Endodermal cell (in vitro differentiated cells): ENCODE measurements around the gene DNAJC1. TPM values are rescaled to one million over a fixed set of nuclear protein-coding genes. Genes with fewer than 3 reads are reported as not detected.

ENCODE experiments used
- DNase-seq: peaks from one replicate; pipeline ENCODE4 v3.0.0-alpha.2; 2017
- H3K27ac ChIP-seq: 2 replicates; pipeline ENCODE4 v1.5.1; 2013; ENCODE audit warnings: mild to moderate bottlenecking, low read depth, low read length, moderate library complexity
- H3K27me3 ChIP-seq: 2 replicates; pipeline ENCODE4 v1.6.1; 2013; ENCODE audit warnings: mild to moderate bottlenecking, low read length, moderate library complexity; ENCODE audit not compliant: insufficient read depth, control insufficient read depth, poor library complexity, severe bottlenecking
- H3K36me3 ChIP-seq: 2 replicates; pipeline ENCODE4 v1.7.0; 2013; ENCODE audit warnings: mild to moderate bottlenecking, low read length, moderate library complexity; ENCODE audit not compliant: control insufficient read depth, insufficient read depth
- H3K4me1 ChIP-seq: one replicate; pipeline ENCODE4 v1.7.0; 2013; ENCODE audit warnings: low read length; ENCODE audit not compliant: control insufficient read depth, insufficient read depth
- H3K4me3 ChIP-seq: 2 replicates; pipeline ENCODE4 v1.5.1; 2013; ENCODE audit warnings: mild to moderate bottlenecking, low read length, moderate library complexity
- H3K9ac ChIP-seq: 2 replicates; pipeline ENCODE4 v1.6.1; 2013; ENCODE audit warnings: mild to moderate bottlenecking, low read length, moderate library complexity; ENCODE audit not compliant: poor library complexity, severe bottlenecking; ENCODE audit errors: extremely low read depth
- H3K9me3 ChIP-seq: 2 replicates; pipeline ENCODE4 v1.6.1; 2013; ENCODE audit warnings: mild to moderate bottlenecking, low read length, moderate library complexity; ENCODE audit not compliant: control insufficient read depth
- H3K27ac Mint-ChIP-seq: 2 replicates; pipeline ENCODE4 v1.8.0; 2020; ENCODE audit warnings: mixed read lengths
- H3K27me3 Mint-ChIP-seq: 2 replicates; pipeline ENCODE4 v1.8.0; 2021; ENCODE audit warnings: mild to moderate bottlenecking, mixed read lengths; ENCODE audit not compliant: insufficient read depth
- H3K36me3 Mint-ChIP-seq: 2 replicates; pipeline ENCODE4 v1.8.0; 2020; ENCODE audit warnings: low read depth, mixed read lengths
- H3K4me1 Mint-ChIP-seq: 2 replicates; pipeline ENCODE4 v1.8.0; 2020; ENCODE audit warnings: mixed read lengths
- H3K4me3 Mint-ChIP-seq: 2 replicates; pipeline ENCODE4 v1.8.0; 2020; ENCODE audit warnings: mild to moderate bottlenecking, moderate library complexity, mixed read lengths
- H3K9me3 Mint-ChIP-seq: 2 replicates; pipeline ENCODE4 v1.8.0; 2020; ENCODE audit warnings: mild to moderate bottlenecking, mixed read lengths
- CTCF ChIP-seq: fragments of 200-600 bp; sonication (generic); conservative IDR thresholded peaks from 2 replicates; pipeline ENCODE4 v1.5.0; 2021; ENCODE audit warnings: antibody characterized with exemption, mild to moderate bottlenecking
- WGBS, 2 experiments: methylation state at CpG; one replicate each; pipeline versions ENCODE4 v1.1.5 to v1.1.7; 2013; ENCODE audit warnings: missing lambda C conversion rate in 2 of 2, mixed read lengths in 1 of 2; ENCODE audit not compliant: insufficient coverage in 1 of 2, insufficient read length in 1 of 2; 5-methylcytosine and 5-hydroxymethylcytosine counted together
- total RNA-seq, 2 donors: library from RNA; stranded (reverse); fragmentation: NEBNext Ultra II Directional in 1 of 2; extraction: Animal tissue kit (Norgen Biotek cat#: 25700) in 1 of 2; gene quantifications; 2 replicates in 1 of 2; 3 replicates in 1 of 2; pipeline ENCODE4 v1.2.1, GENCODE V29; 2021

Gene DNAJC1
- total RNA-seq, 2 donors from 2014 or later, result 23.5 to 30.4 TPM

GRCh38 chr10:21954132-21954531 is 49.4 kb downstream of the DNAJC1 start:
- no peaks in the 10 kb centered on the region for H3K36me3 Mint-ChIP-seq
- Histone ChIP-seq H3K4me1 (no peaks in the 10 kb centered on the region), H3K9me3 (no peaks in the 10 kb centered on the region), H3K4me3 (no peak overlapping the region), H3K9ac (no peak overlapping the region), H3K27me3 (no peaks in the 10 kb centered on the region), H3K36me3 (no peaks in the 10 kb centered on the region), H3K27ac (no peak overlapping the region)
- no peak overlapping the region for H3K27ac Mint-ChIP-seq
- no peak overlapping the region for H3K4me3 Mint-ChIP-seq
- peaks cover 7% of the 10 kb centered on the region for H3K4me1 Mint-ChIP-seq
- no peak for TF ChIP-seq CTCF
- DNase-seq, result no peak
- H3K27me3 Mint-ChIP-seq, result no peaks in the 10 kb centered on the region
- no peaks in the 10 kb centered on the region for H3K9me3 Mint-ChIP-seq
- 75% methylated on average over 2 of the region's 5 CpGs; no CpG with 5 or more reads in 1 of the 2 experiments for WGBS, 2 experiments

GRCh38 chr10:21953585-21954057 is 49.9 kb downstream of the DNAJC1 start:
- H3K36me3 ChIP-seq, result no peaks in the 10 kb centered on the region
- WGBS, 2 experiments, result 0% methylated on average over 1 of the region's 1 CpG; no CpG with 5 or more reads in 1 of the 2 experiments
- H3K4me3 ChIP-seq, result no peak overlapping the region
- H3K4me3 Mint-ChIP-seq, result no peak overlapping the region
- H3K36me3 Mint-ChIP-seq, result no peaks in the 10 kb centered on the region
- H3K27me3 Mint-ChIP-seq, result no peaks in the 10 kb centered on the region
- H3K27me3 ChIP-seq, result no peaks in the 10 kb centered on the region
- no peak for DNase-seq
- H3K27ac ChIP-seq, result no peak overlapping the region
- H3K4me1 ChIP-seq, result no peaks in the 10 kb centered on the region
- no peaks in the 10 kb centered on the region for H3K9me3 ChIP-seq
- TF ChIP-seq CTCF, result peak; percentile 71
- H3K9me3 Mint-ChIP-seq, result no peaks in the 10 kb centered on the region
- peaks cover 8% of the 10 kb centered on the region for H3K4me1 Mint-ChIP-seq
- no peak overlapping the region for H3K9ac ChIP-seq
- no peak overlapping the region for H3K27ac Mint-ChIP-seq

- TF ChIP-seq CTCF, result no peak
- Mint-ChIP-seq H3K4me3 (no peak overlapping the region), H3K4me1 (peaks cover 9% of the 10 kb centered on the region), H3K9me3 (no peaks in the 10 kb centered on the region), H3K36me3 (no peaks in the 10 kb centered on the region), H3K27ac (no peak overlapping the region), H3K27me3 (no peaks in the 10 kb centered on the region)
- Histone ChIP-seq H3K9ac (no peak overlapping the region), H3K9me3 (no peaks in the 10 kb centered on the region), H3K4me3 (no peak overlapping the region), H3K36me3 (no peaks in the 10 kb centered on the region), H3K27me3 (no peaks in the 10 kb centered on the region), H3K4me1 (no peaks in the 10 kb centered on the region), H3K27ac (no peak overlapping the region)
- no peak for DNase-seq
- 93 to 100% methylated on average over 1 to 2 of the region's 2 CpGs for WGBS, 2 experiments
These were observed 53.0 kb downstream of the DNAJC1 start for GRCh38 chr10:21950566-21950965.
